HFF-Myc (cell line): Measurements from ENCODE around the gene FAM162A.

Source experiments
- DNase-seq: peaks from one replicate; pipeline ENCODE4 v3.0.0-alpha.2; 2011; ENCODE audit warnings: low read depth; ENCODE audit errors: extremely low read depth
- H3K4me3 ChIP-seq: replicated peaks from 2 replicates; pipeline ENCODE4 v1.5.1; 2011; ENCODE audit warnings: low read depth, mild to moderate bottlenecking, control low read depth, low read length
- CTCF ChIP-seq: IDR thresholded peaks from 2 replicates; pipeline ENCODE4 v1.5.1; 2012; ENCODE audit warnings: mild to moderate bottlenecking, low read depth, low read length, control low read depth; ENCODE audit errors: missing control alignments

Gene FAM162A

GRCh38 chr3:122387709-122388108 is 3.7 kb downstream of the FAM162A start:
- DNase-seq = no peak
- no peak overlapping the region for H3K4me3 ChIP-seq
- no peak for TF ChIP-seq CTCF

GRCh38 chr3:122389197-122389596 is 5.2 kb downstream of the FAM162A start:
- H3K4me3 ChIP-seq = no peak overlapping the region
- no peak for DNase-seq
- TF ChIP-seq CTCF = no peak

- no peak for TF ChIP-seq CTCF
- H3K4me3 ChIP-seq = no peak overlapping the region
- DNase-seq = no peak
Measured at GRCh38 chr3:122389892-122390291, 5.9 kb downstream of the FAM162A start.

- DNase-seq = no peak
Measured at GRCh38 chr3:122390665-122391064, 6.7 kb downstream of the FAM162A start.

GRCh38 chr3:122391681-122392446 is 7.9 kb downstream of the FAM162A start:
- DNase-seq = no peak
- TF ChIP-seq CTCF = no peak
- no peak overlapping the region for H3K4me3 ChIP-seq

More at GRCh38 chr3:122390665-122391064, 6.7 kb downstream of the FAM162A start:
- H3K4me3 ChIP-seq = no peak overlapping the region
- no peak for TF ChIP-seq CTCF

- DNase-seq = no peak
- H3K4me3 ChIP-seq = no peak overlapping the region
- peak; percentile 58 for TF ChIP-seq CTCF
Measured at GRCh38 chr3:122392868-122393844, 9.2 kb downstream of the FAM162A start.
